Colonic mucosa (tissue), 4 donors: ENCODE measurements around the gene RNASE9. TPM values are rescaled to one million over a fixed set of nuclear protein-coding genes. Genes with fewer than 3 reads are reported as not detected.
"Not testable (repeated sequence)": the region's sequence is repeated elsewhere in the genome, so short reads cannot be mapped to it uniquely, and the experiment has no call there.

Source experiments
- DNase-seq: peaks from one replicate; pipeline ENCODE4 v3.0.0-alpha.2; 2020
- H3K27ac ChIP-seq: fragments of 200-600 bp; one replicate; pipeline ENCODE4 v1.8.0; 2021
- H3K27me3 ChIP-seq: fragments of 200-600 bp; one replicate; pipeline ENCODE4 v1.8.0; 2021
- H3K36me3 ChIP-seq: fragments of 200-600 bp; one replicate; pipeline ENCODE4 v1.8.0; 2021
- H3K4me1 ChIP-seq: fragments of 200-600 bp; one replicate; pipeline ENCODE4 v1.8.0; 2021; ENCODE audit warnings: mild to moderate bottlenecking
- H3K4me3 ChIP-seq: fragments of 200-600 bp; one replicate; pipeline ENCODE4 v1.8.0; 2021
- H3K9ac ChIP-seq, 2 donors: one replicate each; pipeline ENCODE4 v1.7.0; 2013; ENCODE audit warnings: control low read depth in 2 of 2, low read depth in 2 of 2, low read length in 2 of 2
- H3K9me3 ChIP-seq: fragments of 200-600 bp; one replicate; pipeline ENCODE4 v1.8.0; 2021
- CTCF ChIP-seq: fragments of 200-600 bp; IDR thresholded peaks from one replicate; pipeline ENCODE4 v1.8.0; 2022; ENCODE audit warnings: antibody characterized with exemption, mild to moderate bottlenecking
- intact Hi-C: fragments of 100-400 bp; cut with DNase I; formaldehyde crosslinking; loops from one replicate; pipeline ENCODE4 v1.14.1; 2022
- total RNA-seq, 2 donors: library from RNA; stranded (reverse); fragmentation: NEBNext Ultra II Directional in 1 of 2; extraction: Animal tissue kit (Norgen Biotek cat#: 25700) in 1 of 2; gene quantifications; one replicate each; pipeline ENCODE4 v1.2.1, GENCODE V29; 2021
- donor health status: healthy.
- donor health status: DM: no; HTN: no; CAD: no.
- donor health status: DM: no; HTN: no; CAD: no.

RNASE9 gene
- total RNA-seq, 2 donors from 2014 or later = not detected

- H3K4me1 ChIP-seq = no peaks in the 10 kb centered on the region
- H3K4me3 ChIP-seq = no peak overlapping the region
- no peak overlapping the region for H3K27ac ChIP-seq
- H3K27me3 ChIP-seq = no peaks in the 10 kb centered on the region
- intact Hi-C loops = no loop called here
- DNase-seq = no peak
- H3K9ac ChIP-seq = no peak overlapping the region
- no peak for TF ChIP-seq CTCF
- no peaks in the 10 kb centered on the region for H3K9me3 ChIP-seq
- no peaks in the 10 kb centered on the region for H3K36me3 ChIP-seq
These were observed 48.5 kb downstream of the RNASE9 start for GRCh38 chr14:20512177-20512905.

GRCh38 chr14:20508367-20508766 is 52.5 kb downstream of the RNASE9 start:
- no peaks in the 10 kb centered on the region for H3K4me1 ChIP-seq
- no peak overlapping the region for H3K4me3 ChIP-seq
- no peak overlapping the region for H3K27ac ChIP-seq
- TF ChIP-seq CTCF = no peak
- DNase-seq = no peak
- no peak overlapping the region for H3K9ac ChIP-seq
- H3K36me3 ChIP-seq = no peaks in the 10 kb centered on the region
- H3K9me3 ChIP-seq = no peaks in the 10 kb centered on the region
- intact Hi-C loops = no loop called here
- H3K27me3 ChIP-seq = no peaks in the 10 kb centered on the region

DNA sequence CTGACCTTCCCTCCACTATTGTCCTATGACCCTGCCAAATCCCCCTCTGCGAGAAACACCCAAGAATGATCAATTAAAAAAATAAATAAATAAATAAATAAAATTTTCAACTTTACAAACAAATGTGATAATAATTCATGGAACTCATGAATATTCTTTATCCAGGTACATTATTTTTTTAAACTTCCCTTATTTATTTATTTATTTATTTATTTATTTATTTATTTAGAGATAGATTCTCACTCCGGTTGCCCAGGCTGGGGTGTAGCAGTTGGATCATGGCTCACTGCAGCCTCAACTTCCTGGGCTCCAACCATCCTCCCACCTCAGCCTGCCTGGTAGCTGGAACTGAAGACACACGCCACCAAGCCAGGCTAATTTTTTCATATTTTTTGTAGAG is 53.3 kb downstream of the RNASE9 start:
- DNase-seq, H3K27me3 ChIP-seq, H3K36me3 ChIP-seq, H3K4me3 ChIP-seq, H3K27ac ChIP-seq, H3K4me1 ChIP-seq, intact Hi-C loops, H3K9ac ChIP-seq, H3K9me3 ChIP-seq: not testable (repeated sequence)

DNA sequence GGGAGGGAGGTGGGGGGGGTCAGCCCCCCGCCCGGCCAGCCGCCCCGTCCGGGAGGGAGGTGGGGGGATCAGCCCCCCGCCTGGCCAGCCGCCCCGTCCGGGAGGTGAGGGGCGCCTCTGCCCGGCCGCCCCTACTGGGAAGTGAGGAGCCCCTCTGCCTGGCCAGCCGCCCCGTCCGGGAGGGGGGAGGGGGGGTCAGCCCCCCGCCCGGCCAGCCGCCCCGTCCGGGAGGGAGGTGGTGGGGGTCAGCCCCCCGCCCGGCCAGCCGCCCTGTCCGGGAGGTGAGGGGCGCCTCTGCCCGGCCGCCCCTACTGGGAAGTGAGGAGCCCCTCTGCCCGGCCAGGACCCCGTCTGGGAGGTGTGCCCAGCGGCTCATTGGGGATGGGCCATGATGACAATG is 54.1 kb downstream of the RNASE9 start:
- H3K27me3 ChIP-seq, H3K9me3 ChIP-seq, H3K36me3 ChIP-seq, intact Hi-C loops, H3K27ac ChIP-seq, H3K4me3 ChIP-seq, DNase-seq, H3K9ac ChIP-seq, H3K4me1 ChIP-seq: not testable (repeated sequence)

DNA sequence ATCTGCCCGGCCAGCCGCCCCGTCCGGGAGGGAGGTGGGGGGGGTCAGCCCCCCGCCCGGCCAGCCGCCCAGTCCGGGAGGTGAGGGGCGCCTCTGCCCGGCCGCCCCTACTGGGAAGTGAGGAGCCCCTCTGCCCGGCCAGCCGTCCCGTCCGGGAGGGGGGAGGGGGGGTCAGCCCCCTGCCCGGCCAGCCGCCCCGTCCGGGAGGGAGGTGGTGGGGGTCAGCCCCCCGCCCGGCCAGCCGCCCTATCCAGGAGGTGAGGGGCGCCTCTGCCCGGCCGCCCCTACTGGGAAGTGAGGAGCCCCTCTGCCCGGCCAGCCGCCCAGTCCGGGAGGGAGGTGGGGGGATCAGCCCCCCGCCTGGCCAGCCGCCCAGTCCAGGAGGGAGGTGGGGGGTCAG is 54.6 kb downstream of the RNASE9 start:
- DNase-seq, H3K27ac ChIP-seq, H3K4me1 ChIP-seq, H3K4me3 ChIP-seq, H3K9me3 ChIP-seq, H3K36me3 ChIP-seq, H3K27me3 ChIP-seq, intact Hi-C loops, H3K9ac ChIP-seq: not testable (repeated sequence)

Other genes with a start within 250 kb of the RNASE9 start
- gene CCNB1IP1, start 227.8 kb downstream of the RNASE9 start, total RNA-seq = 10 to 100 TPM; 20.5 to 30.7 TPM
- 10 to 100 TPM; 12.5 to 23.7 TPM for gene PARP2, start 217.4 kb downstream of the RNASE9 start, total RNA-seq
- gene TEP1, start 147.5 kb downstream of the RNASE9 start, total RNA-seq = 10 to 100 TPM; 53.7 to 71.3 TPM
- under 1 TPM; 0.05 TPM for gene KLHL33, start 124.9 kb downstream of the RNASE9 start, total RNA-seq
- 10 to 100 TPM; 26.9 to 42.0 TPM for gene OSGEP, start 106.2 kb downstream of the RNASE9 start, total RNA-seq
- 100 to 1,000 TPM; 119 to 169 TPM for gene APEX1, start 105.8 kb downstream of the RNASE9 start, total RNA-seq
- gene PIP4P1, start 99.6 kb downstream of the RNASE9 start, total RNA-seq = 10 to 100 TPM; 30.3 to 54.6 TPM
- gene PNP, start 91.6 kb downstream of the RNASE9 start, total RNA-seq = 100 to 1,000 TPM; 121 to 123 TPM
- gene RNASE10, start 55.5 kb downstream of the RNASE9 start, total RNA-seq = under 1 TPM; 0.35 to 0.57 TPM
- not detected for gene RNASE11, start 27.0 kb upstream of the RNASE9 start, total RNA-seq
- not detected for gene RNASE12, start 30.3 kb upstream of the RNASE9 start, total RNA-seq
- not detected for gene OR6S1, start 80.6 kb upstream of the RNASE9 start, total RNA-seq
- gene RNASE4, start 123.5 kb upstream of the RNASE9 start, total RNA-seq = 10 to 100 TPM; 41.5 to 94.7 TPM
- gene ANG, start 127.7 kb upstream of the RNASE9 start, total RNA-seq = 10 to 100 TPM; 50.0 to 73.6 TPM
- not detected for gene EDDM3A, start 184.8 kb upstream of the RNASE9 start, total RNA-seq
- not detected for gene EDDM3B, start 207.4 kb upstream of the RNASE9 start, total RNA-seq
- gene RNASE6, start 220.2 kb upstream of the RNASE9 start, total RNA-seq = 1 to 10 TPM; 3.4 to 6.8 TPM
- 100 to 1,000 TPM; 189 to 244 TPM for gene RNASE1, start 241.8 kb upstream of the RNASE9 start, total RNA-seq